Forelimb muscle (tissue), 1 donor: Measurements from ENCODE around the gene CFAP74. TPM values are rescaled to one million over a fixed set of nuclear protein-coding genes. Genes with fewer than 3 reads are reported as not detected.

Experiments used
- DNase-seq: peaks from one replicate; pipeline ENCODE4 v3.0.0-alpha.2; 2013; ENCODE audit warnings: low read depth
- polyA plus RNA-seq: library from polyadenylated mRNA; unstranded; fragments of 120-200 nt; gene quantifications from one replicate; pipeline ENCODE4 v1.2.1, GENCODE V29; 2013; ENCODE audit not compliant: insufficient read length

Gene CFAP74
- polyA plus RNA-seq, 1 donor: 0.24 TPM

DNA sequence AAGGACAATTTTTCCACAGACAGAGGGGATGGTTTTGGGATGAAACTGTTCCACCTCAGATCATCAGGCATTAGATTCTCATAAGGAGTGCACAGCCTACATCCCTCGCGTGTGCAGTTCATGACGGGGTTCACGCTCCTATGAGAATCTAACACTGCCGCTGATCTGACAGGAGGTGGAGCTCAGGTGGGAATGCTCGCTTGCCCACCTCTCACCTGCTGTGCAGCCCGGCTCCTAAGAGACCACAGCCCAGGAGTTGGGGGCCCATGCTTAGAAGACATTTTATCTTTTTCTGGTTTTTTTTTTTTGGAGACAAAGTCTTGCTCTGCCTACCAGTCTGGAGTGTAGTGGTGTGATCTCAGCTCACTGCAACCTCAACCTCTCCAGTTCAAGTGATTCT is 128.7 kb downstream of the CFAP74 start:
- no peak for DNase-seq

GRCh38 chr1:1873186-1873585 is 130.4 kb downstream of the CFAP74 start:
- DNase-seq: no peak

DNA sequence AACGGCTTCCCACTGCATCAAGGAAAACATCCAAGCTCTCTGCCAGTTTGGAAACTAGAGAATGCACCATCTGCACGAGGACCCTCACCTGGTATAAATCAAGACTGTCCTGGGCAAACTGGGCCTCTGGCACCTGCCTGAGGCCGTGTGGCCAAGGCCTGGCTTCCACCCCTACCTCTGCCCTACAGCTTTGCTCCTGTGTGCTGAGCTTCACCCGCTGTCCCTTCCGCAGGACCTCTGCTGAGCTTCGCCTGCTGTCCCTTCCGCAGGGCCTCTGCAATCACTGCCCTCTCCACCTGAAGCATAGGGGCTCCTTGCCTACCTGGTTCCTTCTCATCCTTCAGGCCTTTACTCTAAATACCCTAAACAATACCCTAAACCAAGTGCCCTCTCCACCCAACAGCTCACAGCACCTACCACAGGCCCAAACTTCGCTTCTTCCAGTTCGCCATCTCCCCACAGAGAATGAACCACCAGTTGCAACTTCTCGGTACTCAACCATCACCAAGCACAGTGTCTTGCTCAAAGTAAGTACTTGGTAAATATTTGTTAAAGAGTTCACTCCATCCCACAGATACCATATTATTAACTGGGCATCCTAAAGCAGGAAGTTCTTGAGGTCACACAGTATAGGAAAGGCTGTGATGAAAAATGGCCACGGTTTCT is 131.1 kb downstream of the CFAP74 start:
- DNase-seq: no peak

Other genes starting within 250 kb of the CFAP74 start
- gene NADK, start 225.3 kb downstream of the CFAP74 start, polyA plus RNA-seq: 29.7 TPM
- gene GNB1, start 112.7 kb downstream of the CFAP74 start, polyA plus RNA-seq: 157 TPM
- gene CALML6, start 88.5 kb downstream of the CFAP74 start, polyA plus RNA-seq: 281 TPM
- 91.6 TPM for gene TMEM52, start 84.5 kb downstream of the CFAP74 start, polyA plus RNA-seq
- gene GABRD, start 15.6 kb upstream of the CFAP74 start, polyA plus RNA-seq: 1.0 TPM
- 7.6 TPM for gene PRKCZ, start 46.6 kb upstream of the CFAP74 start, polyA plus RNA-seq
- 42.0 TPM for gene FAAP20, start 191.0 kb upstream of the CFAP74 start, polyA plus RNA-seq
- 53.8 TPM for gene SKI, start 224.5 kb upstream of the CFAP74 start, polyA plus RNA-seq